Neural crest cell (in vitro differentiated cells): ENCODE data around the gene RECQL. TPM values are rescaled to one million over a fixed set of nuclear protein-coding genes. Genes with fewer than 3 reads are reported as not detected.

Experiments used
- DNase-seq: peaks from one replicate; pipeline ENCODE4 v3.0.0; 2021; ENCODE audit warnings: low read depth, mixed read lengths, low spot score
- H3K27ac Mint-ChIP-seq: one replicate; pipeline ENCODE4 v1.8.0; 2021; ENCODE audit warnings: mild to moderate bottlenecking, mixed read lengths; ENCODE audit not compliant: unreplicated experiment
- H3K27me3 Mint-ChIP-seq: 2 replicates; pipeline ENCODE4 v1.8.0; 2021; ENCODE audit warnings: low read depth, mild to moderate bottlenecking, mixed read lengths
- H3K36me3 Mint-ChIP-seq: 2 replicates; pipeline ENCODE4 v1.8.0; 2021; ENCODE audit warnings: low read depth, mild to moderate bottlenecking, mixed read lengths
- H3K4me1 Mint-ChIP-seq: 2 replicates; pipeline ENCODE4 v1.8.0; 2021; ENCODE audit warnings: mixed read lengths
- H3K4me3 Mint-ChIP-seq: one replicate; pipeline ENCODE4 v1.8.0; 2021; ENCODE audit warnings: mild to moderate bottlenecking, mixed read lengths
- H3K9me3 Mint-ChIP-seq: 2 replicates; pipeline ENCODE4 v1.8.0; 2021; ENCODE audit warnings: mixed read lengths
- CTCF ChIP-seq: fragments of 200-600 bp; sonication (generic); conservative IDR thresholded peaks from 2 replicates; pipeline ENCODE4 v1.5.0; 2021; ENCODE audit warnings: antibody characterized with exemption, mild to moderate bottlenecking
- total RNA-seq: library from RNA; stranded (reverse); gene quantifications from 2 replicates; pipeline ENCODE4 v1.2.1, GENCODE V29; 2021

RECQL gene
- total RNA-seq, 1 donor from 2014 or later, result 24.7 TPM

GRCh38 chr12:21527451-21528180, 26.2 kb upstream of the RECQL start:
- H3K27ac Mint-ChIP-seq, result no peak overlapping the region
- peak overlapping the region; percentile 86 for H3K4me3 Mint-ChIP-seq
- no peak for TF ChIP-seq CTCF

GRCh38 chr12:21526721-21527345, 25.4 kb upstream of the RECQL start:
- Mint-ChIP-seq H3K4me3 (peak overlapping the region; percentile 86), H3K27me3 (peaks cover 63% of the 10 kb centered on the region), H3K27ac (no peak overlapping the region), H3K36me3 (no peaks in the 10 kb centered on the region), H3K4me1 (peaks cover 8% of the 10 kb centered on the region), H3K9me3 (peaks cover 3% of the 10 kb centered on the region)
- DNase-seq, result no peak
- no peak for TF ChIP-seq CTCF

More at GRCh38 chr12:21527451-21528180, 26.2 kb upstream of the RECQL start:
- Mint-ChIP-seq H3K9me3 (peaks cover 3% of the 10 kb centered on the region), H3K36me3 (no peaks in the 10 kb centered on the region), H3K27me3 (peaks cover 62% of the 10 kb centered on the region), H3K4me1 (peaks cover 8% of the 10 kb centered on the region)
- peak; percentile 54 for DNase-seq

- Mint-ChIP-seq H3K27ac (no peak within 1 kb of the TSS), H3K9me3 (peaks cover 3% of the 10 kb centered on the region), H3K4me3 (peak within 1 kb of the TSS; percentile 86), H3K36me3 (no peaks in the 10 kb centered on the region), H3K27me3 (peaks cover 58% of the 10 kb centered on the region), H3K4me1 (peaks cover 8% of the 10 kb centered on the region)
- no peak for TF ChIP-seq CTCF
- no peak for DNase-seq
Measured at GRCh38 chr12:21526053-21526452, 24.6 kb upstream of the RECQL start, which contains the start of gene SPX. SPX (plus strand) TSS chr12:21526296; CDS start chr12:21526473, 177 bp downstream.

- peaks cover 4% of the 10 kb centered on the region for H3K4me1 Mint-ChIP-seq
- TF ChIP-seq CTCF, result no peak
- H3K27me3 Mint-ChIP-seq, result peaks cover 33% of the 10 kb centered on the region
- H3K4me3 Mint-ChIP-seq, result no peak overlapping the region
- no peak overlapping the region for H3K27ac Mint-ChIP-seq
- H3K9me3 Mint-ChIP-seq, result peaks cover 3% of the 10 kb centered on the region
- no peaks in the 10 kb centered on the region for H3K36me3 Mint-ChIP-seq
- DNase-seq, result no peak
Measured at GRCh38 chr12:21523148-21523547, 21.7 kb upstream of the RECQL start.

GRCh38 chr12:21521541-21521940, 20.1 kb upstream of the RECQL start:
- H3K27me3 Mint-ChIP-seq, result peaks cover 17% of the 10 kb centered on the region
- H3K27ac Mint-ChIP-seq, result no peak overlapping the region
- H3K9me3 Mint-ChIP-seq, result peaks cover 3% of the 10 kb centered on the region
- no peaks in the 10 kb centered on the region for H3K36me3 Mint-ChIP-seq
- no peak for DNase-seq
- TF ChIP-seq CTCF, result no peak
- H3K4me3 Mint-ChIP-seq, result no peak overlapping the region
- H3K4me1 Mint-ChIP-seq, result no peaks in the 10 kb centered on the region
